ENCODE results near the gene DUSP9. TPM values are rescaled to one million over a fixed set of nuclear protein-coding genes. Genes with fewer than 3 reads are reported as not detected.

The DUSP9 gene
- total and polyA plus RNA-seq, 5 donors, result 0.14 TPM; not detected in 4

DNA sequence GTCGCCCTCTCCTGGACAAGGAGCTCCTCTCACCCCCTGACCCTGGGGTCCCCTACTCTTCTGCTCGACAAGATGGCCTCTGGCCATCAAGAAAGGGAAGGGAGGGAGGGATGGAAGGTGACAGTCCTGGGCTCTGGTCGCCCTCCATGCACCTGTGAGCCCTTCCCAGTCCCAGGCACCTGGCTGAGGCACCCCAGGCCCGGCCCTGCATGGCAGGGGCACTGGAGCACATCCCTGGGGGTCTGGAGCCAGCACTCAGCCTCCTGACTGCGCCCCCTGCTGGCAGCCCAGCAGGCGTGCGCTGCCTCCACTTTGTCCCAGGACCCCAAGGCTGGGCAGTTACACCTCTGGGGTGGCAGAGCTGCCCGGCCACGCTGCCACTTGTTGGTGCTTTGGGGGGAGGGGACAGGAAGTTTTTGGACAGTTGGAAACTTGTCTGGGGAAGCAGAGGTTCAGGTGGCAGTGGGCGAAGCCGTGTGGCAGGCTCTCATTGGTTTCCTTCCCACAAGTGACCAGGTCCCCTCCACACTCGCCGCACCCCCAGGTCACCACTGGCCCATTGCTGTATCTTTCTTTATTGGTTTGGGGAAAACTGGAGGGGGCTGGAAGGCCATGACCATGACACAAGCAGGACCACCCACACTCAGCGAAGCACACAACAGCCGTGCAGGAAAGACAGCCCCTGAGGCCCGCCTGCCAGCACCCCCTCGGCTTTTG is 22.3 kb downstream of the DUSP9 start:
- WGBS, result 57% methylated on average over 17 of the region's 17 CpGs
- DNase-seq (peak in 1 of 3 donors; percentile 76), ATAC-seq (peak in 1 of 2 donors; percentile 33)
- H3K9me3 ChIP-seq (ENCODE audit: control insufficient read depth, low read length), result no peaks in the 10 kb centered on the region
- intact Hi-C loops (cut with DNase I), result loop anchor here (5.0 to 10.0 kb wide), 4 partner anchors 55 to 125 kb away; no protein-coding TSS in a partner anchor
- no peak overlapping the region for H3K4me3 ChIP-seq (ENCODE audit: low read length)
- no peaks in the 10 kb centered on the region for H3K27me3 ChIP-seq (ENCODE audit: control insufficient read depth, insufficient read depth)
- no peak overlapping the region for H3K27ac ChIP-seq (ENCODE audit: low read length)
- H3K4me1 ChIP-seq (ENCODE audit: control insufficient read depth, insufficient read depth, low read length), result no peaks in the 10 kb centered on the region

DNA sequence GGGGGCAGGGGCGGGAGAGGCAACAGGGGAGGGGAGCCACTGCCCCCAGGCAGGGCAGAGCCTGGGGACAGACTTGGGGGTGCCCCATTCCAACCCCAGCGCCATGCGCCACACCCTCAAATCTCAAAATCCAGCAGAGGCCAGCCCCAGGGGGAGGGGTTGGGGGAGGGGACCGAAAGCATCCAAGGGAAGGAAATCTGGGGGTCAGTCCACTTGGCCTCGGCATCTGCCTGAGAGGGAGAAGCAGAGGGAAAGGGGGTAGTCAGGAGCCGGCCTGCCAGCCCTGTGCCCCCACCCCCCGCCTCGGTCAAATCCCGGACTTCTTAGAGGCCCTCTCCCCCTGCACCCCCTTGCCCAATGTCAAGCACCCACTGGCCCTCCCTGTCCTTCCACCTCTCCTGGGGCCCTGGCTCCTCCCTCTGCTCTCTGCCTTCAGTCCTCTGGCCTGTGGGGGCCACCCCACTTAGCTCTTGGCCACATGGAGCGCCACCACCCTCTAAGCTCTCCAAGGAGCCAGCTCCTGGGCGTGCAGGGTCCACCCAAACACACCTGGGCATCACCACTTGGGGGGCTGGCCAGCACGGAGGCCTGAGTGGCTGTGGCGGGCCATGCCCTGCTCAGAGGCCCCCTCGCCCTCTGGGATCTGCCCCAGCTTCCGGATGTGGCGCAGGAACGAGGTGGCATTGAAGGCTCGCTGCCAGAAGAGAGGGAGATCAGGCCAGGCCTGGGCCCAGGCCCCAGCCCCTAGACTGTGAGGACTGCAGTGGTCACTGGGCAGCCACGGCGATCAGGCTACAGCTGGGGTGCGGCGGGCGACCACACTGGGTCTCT is 23.1 kb downstream of the DUSP9 start:
- Histone ChIP-seq H3K4me3 (ENCODE audit: low read length) (no peak overlapping the region), H3K27me3 (ENCODE audit: control insufficient read depth, insufficient read depth) (no peaks in the 10 kb centered on the region), H3K9me3 (ENCODE audit: control insufficient read depth, low read length) (no peaks in the 10 kb centered on the region), H3K27ac (ENCODE audit: low read length) (no peak overlapping the region), H3K4me1 (ENCODE audit: control insufficient read depth, insufficient read depth, low read length) (no peaks in the 10 kb centered on the region)
- intact Hi-C loops (cut with DNase I), result loop anchor here (5.0 to 10.0 kb wide), 4 partner anchors 55 to 125 kb away; no protein-coding TSS in a partner anchor
- DNase-seq (peak in 1 of 3 donors; percentile 58), ATAC-seq (no peak)
- 83% methylated on average over 22 of the region's 23 CpGs for WGBS

DNA sequence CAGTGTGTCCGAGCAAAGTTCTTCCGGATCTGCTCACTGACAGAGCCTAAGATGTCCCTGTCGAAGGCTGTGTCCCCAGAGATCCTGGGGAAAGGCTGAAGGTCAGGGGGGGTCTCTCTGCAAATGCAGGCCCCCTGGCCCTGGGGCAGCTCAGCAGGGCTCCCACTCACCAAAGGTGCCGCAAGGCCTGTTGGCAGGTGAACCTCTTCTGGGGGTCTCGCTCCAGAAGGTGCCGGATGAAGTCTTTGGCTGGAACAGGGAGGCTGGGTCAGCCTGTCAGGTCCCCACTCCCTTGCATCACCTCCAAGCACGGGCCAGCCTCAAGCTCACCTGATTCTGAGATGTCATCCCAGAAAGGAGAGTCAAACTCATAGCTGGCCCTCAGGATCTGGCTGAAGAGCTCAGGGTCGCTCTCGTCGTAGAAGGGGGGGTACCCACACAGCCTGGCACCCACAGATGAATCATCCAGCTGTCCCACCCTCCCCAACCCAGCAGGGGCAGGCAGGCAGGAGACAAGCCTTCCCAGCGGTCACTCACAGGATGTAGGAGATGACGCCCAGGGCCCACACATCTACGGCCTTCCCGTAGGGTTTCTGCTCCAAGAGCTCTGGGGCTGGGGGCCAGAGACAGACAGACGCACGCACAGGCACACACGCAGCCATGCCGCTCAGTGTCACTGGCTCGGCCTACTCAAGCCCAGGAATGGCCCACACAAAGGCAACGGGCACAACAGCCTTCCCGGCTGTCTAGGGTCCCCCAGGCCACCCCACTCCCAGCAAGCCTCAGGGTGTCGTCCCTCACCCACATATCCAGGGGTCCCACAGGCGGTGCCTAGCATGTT is 24.0 kb downstream of the DUSP9 start:
- intact Hi-C loops (cut with DNase I), result no loop called here
- ATAC-seq (no peak), DNase-seq (no peak)
- Histone ChIP-seq H3K9me3 (ENCODE audit: control insufficient read depth, low read length) (no peaks in the 10 kb centered on the region), H3K27ac (ENCODE audit: low read length) (no peak overlapping the region), H3K27me3 (ENCODE audit: control insufficient read depth, insufficient read depth) (no peaks in the 10 kb centered on the region), H3K4me3 (ENCODE audit: low read length) (no peak overlapping the region), H3K4me1 (ENCODE audit: control insufficient read depth, insufficient read depth, low read length) (no peaks in the 10 kb centered on the region)
- 92% methylated on average over 23 of the region's 23 CpGs for WGBS

DNA sequence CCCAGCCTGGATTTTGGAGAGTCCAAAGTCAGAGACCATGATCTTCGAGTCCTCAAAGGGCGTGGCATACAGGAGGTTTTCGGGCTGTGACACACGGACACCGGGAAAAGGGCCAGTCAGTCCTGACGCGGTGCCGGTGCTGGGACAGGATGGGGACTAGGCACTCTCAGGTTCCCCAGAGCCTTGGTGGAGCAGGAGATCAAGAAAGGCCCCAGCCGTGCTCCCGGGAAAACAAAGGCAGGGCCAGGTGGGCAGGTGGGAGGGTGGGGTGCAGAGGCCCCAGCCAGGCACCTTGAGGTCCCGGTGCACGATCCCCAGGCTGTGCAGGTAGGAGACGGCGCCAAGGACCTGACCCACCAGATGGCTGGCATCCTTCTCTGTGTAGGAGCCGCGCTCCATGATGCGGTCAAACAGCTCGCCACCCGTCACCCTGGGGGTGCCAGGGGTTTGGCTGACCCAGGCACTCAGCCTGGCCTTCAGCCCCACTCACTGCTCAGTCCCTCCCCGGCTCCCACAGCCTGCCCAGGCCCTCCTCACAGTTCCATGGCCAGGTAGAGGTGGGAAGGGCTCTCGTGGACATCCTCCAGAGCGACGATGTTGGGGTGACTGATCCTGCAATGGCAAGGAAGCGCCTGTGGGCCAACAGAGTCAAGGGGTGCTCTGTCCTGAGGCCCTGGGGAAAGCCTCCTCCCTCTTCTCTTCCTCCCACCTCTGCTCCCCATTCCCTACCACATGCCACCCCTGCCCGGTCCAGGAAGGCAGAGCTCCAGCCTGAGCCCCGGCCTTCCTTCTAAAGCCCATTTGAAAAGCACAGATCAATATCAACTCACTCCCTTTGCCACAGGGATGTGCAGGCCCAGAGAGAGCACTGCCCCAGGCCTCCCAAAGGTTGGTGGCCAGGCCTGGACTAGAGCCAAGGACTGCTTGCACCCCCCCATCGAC is 24.9 kb downstream of the DUSP9 start:
- H3K27me3 ChIP-seq (ENCODE audit: control insufficient read depth, insufficient read depth), result no peaks in the 10 kb centered on the region
- intact Hi-C loops (cut with DNase I), result no loop called here
- no peaks in the 10 kb centered on the region for H3K9me3 ChIP-seq (ENCODE audit: control insufficient read depth, low read length)
- DNase-seq (no peak), ATAC-seq (no peak)
- no peaks in the 10 kb centered on the region for H3K4me1 ChIP-seq (ENCODE audit: control insufficient read depth, insufficient read depth, low read length)
- no peak overlapping the region for H3K27ac ChIP-seq (ENCODE audit: low read length)
- no peak overlapping the region for H3K4me3 ChIP-seq (ENCODE audit: low read length)
- WGBS, result 93% methylated on average over 27 of the region's 27 CpGs

DNA sequence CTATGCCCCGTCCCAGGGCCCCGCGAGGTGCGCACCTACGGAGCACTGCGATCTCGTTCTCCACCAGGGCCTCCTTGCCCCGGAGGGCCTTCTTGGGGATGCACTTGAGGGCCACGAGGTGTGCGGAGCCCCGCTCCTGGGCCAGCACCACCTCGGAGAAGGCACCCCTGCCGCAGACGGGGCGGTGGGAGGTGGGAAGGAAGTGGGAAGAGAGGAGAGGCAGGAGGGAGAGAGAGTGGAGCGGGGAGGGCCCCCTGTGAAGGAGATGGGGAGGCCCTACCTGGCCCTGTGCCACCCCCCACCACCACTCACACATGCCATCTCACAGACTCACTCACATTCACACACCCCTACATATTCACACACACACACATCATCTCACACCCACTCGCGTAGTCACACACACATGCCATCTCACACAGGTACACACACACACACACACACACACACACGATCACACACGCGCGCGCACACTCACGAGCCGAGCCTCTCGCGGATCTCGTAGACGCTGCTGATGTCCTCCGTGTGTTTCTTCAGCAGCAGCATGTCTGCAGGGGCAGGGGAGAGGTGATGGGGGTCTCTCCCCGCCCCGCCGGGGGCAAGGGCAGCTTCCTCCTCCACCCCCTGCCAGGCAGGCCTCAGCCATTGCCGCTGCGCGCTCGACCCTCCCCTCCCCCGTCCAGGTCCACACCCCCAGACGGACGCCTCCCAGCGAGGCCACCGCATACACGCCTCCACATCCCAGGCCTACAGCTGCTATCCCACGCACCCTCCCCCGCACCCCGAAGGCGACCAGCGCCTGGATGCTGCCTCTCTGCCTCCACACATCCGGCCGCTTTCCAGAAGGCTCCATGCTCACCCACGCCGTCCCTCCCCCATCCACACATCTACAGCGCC is 25.8 kb downstream of the DUSP9 start:
- no peak for ATAC-seq
- H3K4me1 ChIP-seq (ENCODE audit: control insufficient read depth, insufficient read depth, low read length), result no peaks in the 10 kb centered on the region
- H3K27ac ChIP-seq (ENCODE audit: low read length), result no peak overlapping the region
- peak in 1 of 3 donors; percentile 68 for DNase-seq
- intact Hi-C loops (cut with DNase I), result no loop called here
- 47% methylated on average over 52 of the region's 53 CpGs for WGBS
- no peaks in the 10 kb centered on the region for H3K9me3 ChIP-seq (ENCODE audit: control insufficient read depth, low read length)
- no peak overlapping the region for H3K4me3 ChIP-seq (ENCODE audit: low read length)
- H3K27me3 ChIP-seq (ENCODE audit: control insufficient read depth, insufficient read depth), result no peaks in the 10 kb centered on the region

DNA sequence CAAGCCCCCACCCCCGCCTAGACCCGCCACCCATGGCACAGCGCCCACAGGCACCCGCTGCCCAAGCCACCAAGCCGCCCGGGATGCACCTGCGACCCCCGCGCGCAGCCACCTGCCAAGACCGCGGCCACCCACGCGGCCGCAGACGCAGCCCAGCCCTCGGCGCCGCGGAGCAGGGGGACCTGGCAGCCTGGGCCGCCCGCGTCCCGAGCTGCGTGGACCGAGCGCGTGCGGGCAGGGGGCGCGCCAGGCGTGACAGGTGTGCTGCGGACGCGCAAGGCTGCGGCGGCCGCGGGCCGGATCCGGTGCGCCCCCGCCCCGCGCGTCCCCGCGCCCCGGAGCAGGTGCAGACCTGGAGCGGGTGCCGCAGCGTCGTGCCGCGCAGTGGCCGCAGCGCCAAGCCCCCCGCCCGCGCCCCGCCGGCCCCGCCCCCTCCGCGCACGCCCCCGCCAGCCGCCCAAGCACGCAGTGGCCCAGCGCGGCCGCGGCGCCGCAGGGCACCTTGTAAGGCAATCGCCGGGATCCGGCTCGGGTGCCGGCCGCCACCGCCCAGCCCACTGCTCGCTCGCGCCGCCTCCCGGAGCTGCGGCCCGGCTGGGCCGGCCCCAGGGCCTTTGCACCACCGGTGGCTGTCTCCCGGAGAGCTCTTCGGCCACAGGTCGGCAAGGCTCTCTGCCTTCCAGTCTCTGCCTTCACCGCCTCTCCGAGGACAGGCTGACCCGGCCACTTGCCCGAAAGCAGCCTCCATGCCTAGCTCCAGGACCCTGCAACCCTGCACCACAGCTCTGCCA is 26.6 kb downstream of the DUSP9 start, which contains the start of gene PNCK:
PNCK (minus strand) TSS at position 386 of the 791 bp plus-strand sequence. CDS start 737 bp downstream, outside the sequence.
- ATAC-seq (no peak), DNase-seq (peak in 1 of 3 donors; percentile 63)
- Histone ChIP-seq H3K9me3 (ENCODE audit: control insufficient read depth, low read length) (no peaks in the 10 kb centered on the region), H3K27me3 (ENCODE audit: control insufficient read depth, insufficient read depth) (no peaks in the 10 kb centered on the region), H3K4me1 (ENCODE audit: control insufficient read depth, insufficient read depth, low read length) (no peaks in the 10 kb centered on the region), H3K27ac (ENCODE audit: low read length) (no peak within 1 kb of the TSS), H3K4me3 (ENCODE audit: low read length) (peak within 1 kb of the TSS; percentile 11)
- 8% methylated on average over 81 of the region's 98 CpGs for WGBS
- intact Hi-C loops (cut with DNase I), result no loop called here

DNA sequence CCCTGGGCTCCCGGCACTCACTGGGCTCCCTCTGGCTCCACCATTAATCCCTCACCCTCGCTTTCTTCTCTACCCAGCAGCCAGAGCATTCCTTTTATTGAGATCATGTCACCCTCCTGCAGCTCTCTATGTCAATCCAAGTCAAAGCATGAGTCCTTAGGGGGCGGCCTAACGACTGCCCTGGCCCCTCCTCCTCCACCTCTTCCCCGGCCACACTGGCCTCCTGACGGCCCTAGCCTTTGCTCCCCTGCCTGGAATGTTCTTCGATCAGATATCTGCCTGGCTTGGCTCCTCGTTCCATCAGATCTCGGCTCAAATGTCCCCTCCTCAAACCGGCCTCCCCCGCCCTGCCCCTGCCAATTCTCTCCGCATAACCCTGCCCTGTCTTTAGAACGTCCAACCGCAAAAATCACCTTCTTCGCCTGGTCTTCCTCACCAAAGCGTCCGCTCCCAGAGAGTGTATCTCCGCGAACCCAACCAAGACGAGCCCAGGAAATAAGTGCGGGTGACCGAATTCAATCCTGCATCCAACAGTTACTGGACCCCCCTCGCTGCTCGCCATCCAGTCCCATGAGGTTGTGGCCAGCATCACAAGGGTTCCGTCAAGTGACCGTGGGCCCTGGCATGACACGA is 27.3 kb downstream of the DUSP9 start:
- ATAC-seq (no peak), DNase-seq (no peak)
- intact Hi-C loops (cut with DNase I), result no loop called here
- H3K4me1 ChIP-seq (ENCODE audit: control insufficient read depth, insufficient read depth, low read length), result no peaks in the 10 kb centered on the region
- WGBS, result 67% methylated on average over 27 of the region's 27 CpGs
- no peak overlapping the region for H3K4me3 ChIP-seq (ENCODE audit: low read length)
- no peaks in the 10 kb centered on the region for H3K27me3 ChIP-seq (ENCODE audit: control insufficient read depth, insufficient read depth)
- no peaks in the 10 kb centered on the region for H3K9me3 ChIP-seq (ENCODE audit: control insufficient read depth, low read length)
- no peak overlapping the region for H3K27ac ChIP-seq (ENCODE audit: low read length)

DNA sequence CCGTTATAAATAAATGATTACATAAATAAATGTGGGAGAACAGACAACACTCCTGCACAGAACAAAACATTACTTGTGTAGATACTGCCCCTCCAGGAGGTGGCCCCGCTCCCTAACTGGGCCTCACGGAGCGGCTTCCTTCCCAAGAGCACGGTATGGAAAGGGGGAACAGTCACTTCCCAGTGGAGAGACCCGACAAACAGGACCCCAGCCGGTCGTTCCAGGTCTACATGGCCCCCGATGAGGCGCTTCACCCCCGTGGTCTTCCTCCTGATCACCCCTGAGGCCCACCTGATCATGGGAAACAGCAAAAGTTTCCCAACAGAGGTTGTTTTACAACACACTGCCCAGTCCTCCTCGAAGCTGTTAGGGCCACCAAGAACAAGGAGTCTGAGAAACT is 34.2 kb downstream of the DUSP9 start:
- ATAC-seq, result no peak
- 74% methylated on average over 12 of the region's 12 CpGs for WGBS

More for the DNA sequence above, 34.2 kb downstream of the DUSP9 start:
- no peak overlapping the region for H3K27ac ChIP-seq (ENCODE audit: low read length)
- no peaks in the 10 kb centered on the region for H3K4me1 ChIP-seq (ENCODE audit: control insufficient read depth, insufficient read depth, low read length)
- no peaks in the 10 kb centered on the region for H3K27me3 ChIP-seq (ENCODE audit: control insufficient read depth, insufficient read depth)
- no peak overlapping the region for H3K4me3 ChIP-seq (ENCODE audit: low read length)
- H3K9me3 ChIP-seq (ENCODE audit: control insufficient read depth, low read length), result no peaks in the 10 kb centered on the region
- intact Hi-C loops (cut with DNase I), result loop anchor here in 1 of 4 donors (1.0 kb wide), 1 partner anchor 51 kb away; no protein-coding TSS in a partner anchor
- DNase-seq, result peak in 1 of 3 donors; percentile 39
